HepG2 (cell line): Measurements from ENCODE around the gene SEMA7A. TPM values are rescaled to one million over a fixed set of nuclear protein-coding genes. Genes with fewer than 3 reads are reported as not detected.

Experiments
- CBX1 ChIP-seq: IDR thresholded peaks from one replicate; pipeline ENCODE4 v1.6.1; 2016; ENCODE audit warnings: antibody characterized with exemption, low read depth
- E2F1 ChIP-seq: sonication (generic); formaldehyde crosslinking; IDR thresholded peaks from 2 replicates; pipeline ENCODE4 v1.5.0; 2020; ENCODE audit warnings: missing genetic modification reagents
- FOXA3 ChIP-seq: IDR thresholded peaks from 2 replicates; pipeline ENCODE4 v1.6.1; 2016; ENCODE audit warnings: missing genetic modification reagents, missing compliant biosample characterization
- GPBP1L1 ChIP-seq: sonication (generic); formaldehyde crosslinking; IDR thresholded peaks from 2 replicates; pipeline ENCODE4 v1.5.0; 2020; ENCODE audit warnings: mild to moderate bottlenecking, missing genetic modification reagents
- ISL2 ChIP-seq: sonication (generic); formaldehyde crosslinking; IDR thresholded peaks from 2 replicates; pipeline ENCODE4 v1.5.0; 2020; ENCODE audit warnings: missing genetic modification reagents
- KLF15 ChIP-seq: sonication (generic); formaldehyde crosslinking; IDR thresholded peaks from 2 replicates; pipeline ENCODE4 v1.8.1; 2023; ENCODE audit warnings: borderline replicate concordance, mild to moderate bottlenecking, inconsistent platforms, missing genetic modification reagents, mixed read lengths
- NFE2 ChIP-seq: sonication (generic); formaldehyde crosslinking; IDR thresholded peaks from 2 replicates; pipeline ENCODE4 v1.4.0; 2020; ENCODE audit warnings: missing genetic modification reagents
- REXO4 ChIP-seq: sonication (generic); formaldehyde crosslinking; IDR thresholded peaks from 2 replicates; pipeline ENCODE4 v1.8.0; 2022; ENCODE audit warnings: missing genetic modification reagents, mild to moderate bottlenecking, borderline replicate concordance
- SMAD3 ChIP-seq: sonication (generic); formaldehyde crosslinking; IDR thresholded peaks from 2 replicates; pipeline ENCODE4 v1.4.0; 2020; ENCODE audit warnings: missing genetic modification reagents
- SP5 ChIP-seq: IDR thresholded peaks from 2 replicates; pipeline ENCODE4 v1.6.1; 2016; ENCODE audit warnings: low read depth, borderline replicate concordance
- ZIK1 ChIP-seq: sonication (generic); formaldehyde crosslinking; IDR thresholded peaks from 2 replicates; pipeline ENCODE4 v1.5.0; 2020; ENCODE audit warnings: mild to moderate bottlenecking, low read depth, missing genetic modification reagents, borderline replicate concordance
- ZNF3 ChIP-seq: IDR thresholded peaks from 2 replicates; pipeline ENCODE4 v1.7.0; 2017; ENCODE audit warnings: inconsistent platforms
- ZNF512B ChIP-seq: sonication (generic); formaldehyde crosslinking; IDR thresholded peaks from 2 replicates; pipeline ENCODE4 v1.5.1; 2020; ENCODE audit warnings: missing genetic modification reagents, mild to moderate bottlenecking, borderline replicate concordance
- ZNF691 ChIP-seq: sonication (generic); formaldehyde crosslinking; IDR thresholded peaks from 2 replicates; pipeline ENCODE4 v1.4.0; 2020; ENCODE audit warnings: missing genetic modification reagents, low read depth, mild to moderate bottlenecking, borderline replicate concordance
- ZNF709 ChIP-seq: sonication (generic); formaldehyde crosslinking; IDR thresholded peaks from 2 replicates; pipeline ENCODE4 v1.5.0; 2020; ENCODE audit warnings: mild to moderate bottlenecking, missing genetic modification reagents
- ZSCAN29 ChIP-seq: sonication (generic); formaldehyde crosslinking; conservative IDR thresholded peaks from 2 replicates; pipeline ENCODE4 v1.4.0; 2020; ENCODE audit warnings: mild to moderate bottlenecking, missing genetic modification reagents
- polyA plus RNA-seq, 8 experiments: library from polyadenylated mRNA; depleted of rRNA in 3 of 8; stranded (reverse) in 7 of 8; unstranded in 1 of 8; fragments of >200 nt; fragmentation: Illumina TruSeq in 4 of 8; extraction: Trizol in 4 of 8; gene quantifications; 2 replicates each; pipeline versions ENCODE4 v1.2.1 to v1.2.3, GENCODE V29; 2011 to 2016; ENCODE audit warnings: low read depth in 4 of 8, missing spikeins in 1 of 8, mixed read lengths in 1 of 8; ENCODE audit not compliant: insufficient read depth in 1 of 8
- total RNA-seq, 5 experiments: library from RNA; depleted of rRNA; stranded (reverse); fragments of >200 nt; fragmentation: Illumina TruSeq; extraction: Trizol; gene quantifications; 2 replicates each; pipeline ENCODE4 v1.2.3, GENCODE V29; 2016; ENCODE audit warnings: low read depth in 1 of 5

Gene SEMA7A
- total and polyA plus RNA-seq, 2 of the 13 experiments (the other 11 are each of a cell fraction or from before 2014, with no cell fraction given): 9.0 to 15.8 TPM

- TF ChIP-seq ZSCAN29 (no peak), FOXA3 (CRISPR knock-in tag) (peak; percentile 33; the same call in 1 of the 2 replicates), ZNF691 (CRISPR knock-in tag) (no peak), E2F1 (CRISPR knock-in tag) (no peak), GPBP1L1 (CRISPR knock-in tag) (no peak), KLF15 (no peak), SP5 (CRISPR knock-in tag) (no peak), CBX1 (no peak), ZNF512B (no peak), ISL2 (CRISPR knock-in tag) (0 out of 2 replicates have a peak, but pooled peaks have one; percentile 24), ZNF709 (CRISPR knock-in tag) (no peak), SMAD3 (CRISPR knock-in tag) (peak; percentile 66; the same call in 1 of the 2 replicates), NFE2 (CRISPR knock-in tag) (no peak), ZNF3 (CRISPR knock-in tag) (no peak), REXO4 (no peak), ZIK1 (CRISPR knock-in tag) (no peak)
- TF ChIP-seq, all 625 proteins: peak for 99
Measured at GRCh38 chr15:74382004-74382816, 51.5 kb downstream of the SEMA7A start (continued).
